ENCODE measurements around the gene ADSL. TPM values are rescaled to one million over a fixed set of nuclear protein-coding genes. Genes with fewer than 3 reads are reported as not detected.

Gene ADSL
- total RNA-seq, 3 donors from 2014 or later: 34.0 to 48.1 (median 42.8) TPM

DNA sequence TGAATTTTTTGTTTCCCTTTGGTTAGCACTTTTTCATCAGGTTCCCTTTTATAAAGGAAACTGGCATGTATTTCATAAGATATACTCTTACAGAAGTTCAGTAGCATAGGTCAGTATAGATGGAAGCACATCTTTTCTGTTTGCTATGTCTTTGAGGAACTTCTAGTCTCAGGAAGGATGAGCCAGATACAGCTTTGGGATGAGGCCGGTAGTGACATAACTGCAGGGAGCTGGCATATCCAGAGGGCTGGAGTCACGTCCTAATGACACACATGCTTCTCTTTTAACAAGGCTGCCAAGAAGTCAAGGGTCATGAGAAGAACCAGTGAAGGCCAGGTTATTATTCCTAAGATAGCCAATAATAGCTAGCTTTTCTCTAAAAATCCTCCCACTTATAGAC lies 33.3 kb upstream of the ADSL start:
- TF ChIP-seq, protein P1, sequence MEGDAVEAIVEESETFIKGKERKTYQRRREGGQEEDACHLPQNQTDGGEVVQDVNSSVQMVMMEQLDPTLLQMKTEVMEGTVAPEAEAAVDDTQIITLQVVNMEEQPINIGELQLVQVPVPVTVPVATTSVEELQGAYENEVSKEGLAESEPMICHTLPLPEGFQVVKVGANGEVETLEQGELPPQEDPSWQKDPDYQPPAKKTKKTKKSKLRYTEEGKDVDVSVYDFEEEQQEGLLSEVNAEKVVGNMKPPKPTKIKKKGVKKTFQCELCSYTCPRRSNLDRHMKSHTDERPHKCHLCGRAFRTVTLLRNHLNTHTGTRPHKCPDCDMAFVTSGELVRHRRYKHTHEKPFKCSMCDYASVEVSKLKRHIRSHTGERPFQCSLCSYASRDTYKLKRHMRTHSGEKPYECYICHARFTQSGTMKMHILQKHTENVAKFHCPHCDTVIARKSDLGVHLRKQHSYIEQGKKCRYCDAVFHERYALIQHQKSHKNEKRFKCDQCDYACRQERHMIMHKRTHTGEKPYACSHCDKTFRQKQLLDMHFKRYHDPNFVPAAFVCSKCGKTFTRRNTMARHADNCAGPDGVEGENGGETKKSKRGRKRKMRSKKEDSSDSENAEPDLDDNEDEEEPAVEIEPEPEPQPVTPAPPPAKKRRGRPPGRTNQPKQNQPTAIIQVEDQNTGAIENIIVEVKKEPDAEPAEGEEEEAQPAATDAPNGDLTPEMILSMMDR (IDR thresholded peaks at IDR 0.05): no peak
- DNase-seq: no peak
- intact Hi-C loops (cut with DNase I, micrococcal nuclease): no loop called here
- peaks cover 10% of the 10 kb centered on the region for H3K4me1 ChIP-seq (ENCODE audit: low read depth)
- ATAC-seq: no peak
- no peaks in the 10 kb centered on the region for H3K9me3 ChIP-seq
- peaks cover 25% of the 10 kb centered on the region for H3K36me3 ChIP-seq (ENCODE audit: low read depth)
- no peak overlapping the region for H3K4me3 ChIP-seq

DNA sequence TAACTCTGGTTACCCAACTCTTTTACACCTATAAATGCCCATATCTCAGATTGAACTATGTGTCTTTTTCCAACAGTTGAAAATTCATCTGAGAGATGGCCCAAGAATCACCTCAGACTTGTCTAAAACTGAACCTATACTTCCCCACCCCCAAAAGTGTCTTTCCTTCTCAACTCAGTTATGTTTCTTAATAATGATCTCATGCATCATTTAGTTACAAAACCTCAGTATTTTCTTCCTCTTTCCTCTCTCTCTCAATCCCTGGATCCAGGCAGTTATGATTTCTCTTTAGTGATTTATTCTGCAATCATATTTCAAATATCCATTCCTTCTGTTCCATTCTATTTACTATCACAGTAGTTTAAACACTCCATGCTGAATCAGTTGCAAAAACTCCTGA lies 32.3 kb upstream of the ADSL start:
- intact Hi-C loops (cut with DNase I, micrococcal nuclease): no loop called here
- Histone ChIP-seq H3K4me1 (ENCODE audit: low read depth) (peaks cover 10% of the 10 kb centered on the region), H3K36me3 (ENCODE audit: low read depth) (peaks cover 25% of the 10 kb centered on the region), H3K4me3 (no peak overlapping the region), H3K9me3 (no peaks in the 10 kb centered on the region)
- TF ChIP-seq, protein P1 (IDR thresholded peaks at IDR 0.05): no peak
- ATAC-seq (no peak), DNase-seq (no peak)

DNA sequence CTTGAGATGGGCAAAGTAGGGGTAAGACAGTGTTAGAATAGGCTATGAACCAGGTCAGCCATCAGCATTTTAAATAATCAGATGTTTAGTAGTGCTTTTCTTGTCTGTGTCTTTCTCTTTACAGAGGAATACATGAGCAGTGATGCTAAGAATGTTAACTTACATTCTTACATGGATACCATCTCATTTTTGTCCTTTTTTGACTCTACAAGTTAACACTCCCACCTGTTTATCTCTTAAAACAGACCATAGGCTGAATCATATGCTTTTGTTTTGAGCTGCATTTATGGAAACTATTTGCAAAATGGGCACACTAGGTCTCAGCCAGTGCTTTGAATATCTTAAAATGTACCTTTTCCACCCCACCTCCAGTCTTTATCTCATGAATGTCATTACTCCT lies 25.6 kb upstream of the ADSL start:
- Histone ChIP-seq H3K4me3 (no peak overlapping the region), H3K9me3 (no peaks in the 10 kb centered on the region), H3K4me1 (ENCODE audit: low read depth) (no peaks in the 10 kb centered on the region), H3K36me3 (ENCODE audit: low read depth) (peaks cover 13% of the 10 kb centered on the region)
- intact Hi-C loops (cut with DNase I, micrococcal nuclease): no loop called here
- DNase-seq: no peak
- ATAC-seq: no peak
- TF ChIP-seq, protein P1 (IDR thresholded peaks at IDR 0.05): no peak

DNA sequence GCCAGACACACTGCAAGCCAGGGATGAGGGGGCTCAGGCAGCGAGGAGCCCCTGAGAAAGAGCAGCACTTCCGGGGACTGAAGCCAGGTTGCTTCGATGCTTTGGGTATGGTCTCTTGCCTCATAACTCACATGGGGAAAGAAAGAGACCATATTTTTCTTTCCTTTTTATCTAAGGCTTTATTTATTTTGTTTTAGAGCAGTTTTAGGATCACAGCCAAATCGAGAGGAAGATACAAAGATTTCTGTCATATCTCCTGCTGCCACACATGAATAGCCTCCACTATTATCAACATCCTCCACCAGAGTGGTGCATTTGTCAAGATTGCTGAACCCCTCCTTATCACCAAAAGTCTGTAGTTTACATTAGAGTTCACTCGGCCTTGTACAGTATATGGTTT lies 24.3 kb upstream of the ADSL start:
- DNase-seq (no peak), ATAC-seq (no peak)
- intact Hi-C loops (cut with DNase I, micrococcal nuclease): no loop called here
- H3K36me3 ChIP-seq (ENCODE audit: low read depth): peaks cover 6% of the 10 kb centered on the region
- no peaks in the 10 kb centered on the region for H3K9me3 ChIP-seq
- H3K4me3 ChIP-seq: no peak overlapping the region
- TF ChIP-seq, protein P1 (IDR thresholded peaks at IDR 0.05): no peak
- H3K4me1 ChIP-seq (ENCODE audit: low read depth): no peaks in the 10 kb centered on the region

DNA sequence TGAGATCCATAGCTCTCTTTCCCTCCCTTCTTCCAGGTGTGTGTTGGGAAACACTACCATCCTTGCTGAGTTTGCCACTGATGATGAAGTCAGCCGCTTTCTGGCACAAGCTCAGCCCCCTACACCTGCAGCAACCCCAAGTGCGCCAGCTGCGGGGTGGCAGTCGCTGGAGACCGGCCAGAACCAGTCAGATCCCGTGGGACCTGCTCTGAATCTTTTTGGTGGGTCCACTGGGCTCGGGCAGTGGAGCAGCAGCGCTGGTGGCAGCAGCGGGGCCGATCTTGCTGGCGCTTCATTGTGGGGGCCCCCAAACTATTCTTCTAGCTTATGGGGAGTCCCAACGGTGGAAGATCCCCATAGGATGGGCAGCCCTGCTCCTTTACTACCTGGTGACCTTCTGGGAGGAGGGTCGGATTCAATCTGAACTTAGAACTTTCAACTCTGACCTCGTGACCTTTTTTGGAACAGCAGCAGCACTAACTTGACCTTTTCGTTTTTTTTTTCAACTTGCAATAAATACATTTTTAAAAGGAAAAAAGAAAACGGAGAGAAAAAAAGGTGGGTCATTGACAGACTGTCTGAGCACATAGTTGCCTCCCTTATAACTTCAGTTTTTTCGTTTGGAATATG lies 23.4 kb upstream of the ADSL start:
- H3K36me3 ChIP-seq (ENCODE audit: low read depth): peaks cover 6% of the 10 kb centered on the region
- TF ChIP-seq, protein P1 (IDR thresholded peaks at IDR 0.05): no peak
- intact Hi-C loops (cut with DNase I, micrococcal nuclease): no loop called here
- ATAC-seq: no peak
- H3K9me3 ChIP-seq: no peaks in the 10 kb centered on the region
- no peak overlapping the region for H3K4me3 ChIP-seq
- no peaks in the 10 kb centered on the region for H3K4me1 ChIP-seq (ENCODE audit: low read depth)
- DNase-seq: no peak

Measured in mucosa of descending colon (tissue), 3 donors.